Keratinocyte (primary cell): ENCODE results near the gene PRR19. TPM values are rescaled to one million over a fixed set of nuclear protein-coding genes. Genes with fewer than 3 reads are reported as not detected.

ENCODE experiments used
- DNase-seq: peaks from one replicate; pipeline ENCODE4 v3.0.0-alpha.2; 2011; ENCODE audit warnings: low read depth, missing footprints, low spot score
- FAIRE-seq: peaks from 2 replicates; lab custom pipeline; 2011; peaks lifted over from hg19 to GRCh38; lab: Jason Lieb, UNC
- H2AFZ ChIP-seq: 2 replicates; pipeline ENCODE4 v1.6.0; 2012; ENCODE audit warnings: low read length, control low read depth, inconsistent platforms; ENCODE audit not compliant: control insufficient read depth
- H3K27ac ChIP-seq: 2 replicates; pipeline ENCODE4 v1.5.1; 2011; ENCODE audit warnings: low read length; ENCODE audit not compliant: control insufficient read depth, insufficient read depth
- H3K27me3 ChIP-seq: 3 replicates; pipeline ENCODE4 v1.6.0; 2011; ENCODE audit warnings: low read length; ENCODE audit not compliant: control insufficient read depth, insufficient read depth; ENCODE audit errors: extremely low read depth
- H3K36me3 ChIP-seq, 2 experiments: 2 replicates in 1 of 2; 3 replicates in 1 of 2; pipeline ENCODE4 v1.5.1; 2011; ENCODE audit warnings: low read length in 2 of 2, mild to moderate bottlenecking in 1 of 2; ENCODE audit not compliant: control insufficient read depth in 2 of 2, insufficient read depth in 2 of 2; ENCODE audit errors: extremely low read depth in 1 of 2
- H3K4me1 ChIP-seq: 3 replicates; pipeline ENCODE4 v1.5.1; 2011; ENCODE audit warnings: low read length; ENCODE audit not compliant: control insufficient read depth, insufficient read depth; ENCODE audit errors: extremely low read depth
- H3K4me2 ChIP-seq: 3 replicates; pipeline ENCODE4 v1.6.0; 2011; ENCODE audit warnings: low read depth, low read length; ENCODE audit not compliant: control insufficient read depth, insufficient read depth; ENCODE audit errors: extremely low read depth
- H3K4me3 ChIP-seq, 3 experiments: fragments of 200-600 bp in 1 of 3; sonication (generic) in 1 of 3; 2 replicates in 2 of 3; 3 replicates in 1 of 3; pipeline ENCODE4 v1.5.1; 2011 to 2016; ENCODE audit warnings: low read length in 3 of 3, mild to moderate bottlenecking in 3 of 3, control low read depth in 2 of 3, inconsistent platforms in 1 of 3, low read depth in 1 of 3, mixed read lengths in 1 of 3, mixed run types in 1 of 3, moderate library complexity in 1 of 3; ENCODE audit not compliant: control insufficient read depth in 2 of 3, insufficient read depth in 2 of 3; ENCODE audit errors: extremely low read depth in 1 of 3
- H3K79me2 ChIP-seq: 2 replicates; pipeline ENCODE4 v1.6.0; 2012; ENCODE audit warnings: low read length; ENCODE audit not compliant: control insufficient read depth, insufficient read depth
- H3K9ac ChIP-seq: 3 replicates; pipeline ENCODE4 v1.6.0; 2011; ENCODE audit warnings: low read length; ENCODE audit not compliant: control insufficient read depth, insufficient read depth; ENCODE audit errors: extremely low read depth
- H3K9me1 ChIP-seq: 3 replicates; pipeline ENCODE4 v1.6.0; 2011; ENCODE audit warnings: low read length; ENCODE audit not compliant: control insufficient read depth, insufficient read depth; ENCODE audit errors: extremely low read depth
- H3K9me3 ChIP-seq: 2 replicates; pipeline ENCODE4 v1.5.1; 2012; ENCODE audit warnings: low read depth, low read length; ENCODE audit not compliant: control insufficient read depth
- H4K20me1 ChIP-seq: 3 replicates; pipeline ENCODE4 v1.6.0; 2011; ENCODE audit warnings: low read length; ENCODE audit not compliant: control insufficient read depth, insufficient read depth; ENCODE audit errors: extremely low read depth
- EZH2 ChIP-seq: IDR thresholded peaks from one replicate; pipeline ENCODE4 v1.6.1; 2012; ENCODE audit warnings: inconsistent platforms, mild to moderate bottlenecking, low read length, moderate library complexity
- dilution Hi-C: fragments of 300-500 bp; cut with MboI; formaldehyde crosslinking; loops from one replicate; pipeline ENCODE4 v1.7.0; 2020; ENCODE audit warnings: low sequenced_read_pairs; ENCODE audit not compliant: extremely low pct_ligation_motif_present
- polyA plus RNA-seq, 5 experiments: library from polyadenylated mRNA; depleted of rRNA in 3 of 5; stranded (reverse) in 3 of 5; stranded (forward) in 1 of 5; unstranded in 1 of 5; fragments of >200 nt; gene quantifications; 1 replicate in 1 of 5; 2 replicates in 3 of 5; 3 replicates in 1 of 5; pipeline versions ENCODE4 v1.2.1 to v1.2.3, GENCODE V29; 2011 to 2012; ENCODE audit warnings: missing spikeins in 2 of 5, low read depth in 1 of 5, low replicate concordance in 1 of 5
- TF ChIP-seq, protein P1 (sequence below), 3 experiments: IDR thresholded peaks in 1 of 3; conservative IDR thresholded peaks in 1 of 3; optimal IDR thresholded peaks in 1 of 3; 2 replicates in 2 of 3; 3 replicates in 1 of 3; pipeline versions ENCODE3 to v1.5.1; 2011; ENCODE audit warnings: low read length in 3 of 3, mild to moderate bottlenecking in 3 of 3, moderate library complexity in 2 of 3, control low read depth in 1 of 3, inconsistent platforms in 1 of 3; ENCODE audit not compliant: insufficient read depth in 2 of 3; ENCODE audit errors: extremely low read depth in 1 of 3

PRR19 gene
- polyA plus RNA-seq, 1 donor (not counting 4 experiments of a cell fraction or from before 2014, with no cell fraction given), result 0.25 TPM

DNA sequence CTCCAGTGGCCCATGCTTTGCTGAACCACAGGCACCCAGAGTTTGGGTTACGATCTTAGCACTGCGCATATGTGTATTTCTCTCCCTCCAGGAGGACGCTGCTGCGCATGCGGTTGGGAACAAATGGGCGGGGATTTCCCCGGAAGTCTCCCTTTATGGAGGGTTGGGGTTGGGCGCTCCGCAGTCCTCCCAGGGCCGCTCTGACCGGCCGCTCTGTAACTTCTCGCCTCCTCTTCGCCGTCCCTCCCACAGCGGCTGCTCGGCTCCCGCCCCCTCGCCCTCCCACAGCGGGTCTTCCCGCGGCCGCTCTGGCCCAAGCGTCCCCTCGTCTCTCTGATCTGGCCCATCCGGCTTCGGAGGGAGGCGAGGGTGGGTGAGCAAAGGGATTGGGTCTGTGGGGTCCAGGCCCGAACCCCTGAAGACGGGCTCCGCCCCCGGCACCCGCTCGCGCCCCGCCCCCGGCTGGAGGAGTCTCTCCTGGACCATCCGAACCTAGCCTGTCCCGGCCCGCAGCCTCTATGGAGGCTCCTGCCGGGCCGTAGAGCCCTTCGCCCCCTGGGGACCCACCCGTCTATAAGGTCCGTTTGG, 23.5 kb downstream of the PRR19 start, which contains the start of gene MEGF8:
MEGF8 (plus strand) TSS at position 328 of the 588 bp plus-strand sequence. CDS start 609 bp downstream, outside the sequence.
- no peaks in the 10 kb centered on the region for H3K36me3 ChIP-seq
- H3K4me3 ChIP-seq, result peak within 1 kb of the TSS; percentile 80 to 97 (median 89)
- H3K4me2 ChIP-seq, result peak within 1 kb of the TSS; percentile 90
- peaks cover 17% of the 10 kb centered on the region for H3K79me2 ChIP-seq
- peak within 1 kb of the TSS; percentile 93 for H2AFZ ChIP-seq
- TF ChIP-seq EZH2, result no peak
- TF ChIP-seq, protein P1, sequence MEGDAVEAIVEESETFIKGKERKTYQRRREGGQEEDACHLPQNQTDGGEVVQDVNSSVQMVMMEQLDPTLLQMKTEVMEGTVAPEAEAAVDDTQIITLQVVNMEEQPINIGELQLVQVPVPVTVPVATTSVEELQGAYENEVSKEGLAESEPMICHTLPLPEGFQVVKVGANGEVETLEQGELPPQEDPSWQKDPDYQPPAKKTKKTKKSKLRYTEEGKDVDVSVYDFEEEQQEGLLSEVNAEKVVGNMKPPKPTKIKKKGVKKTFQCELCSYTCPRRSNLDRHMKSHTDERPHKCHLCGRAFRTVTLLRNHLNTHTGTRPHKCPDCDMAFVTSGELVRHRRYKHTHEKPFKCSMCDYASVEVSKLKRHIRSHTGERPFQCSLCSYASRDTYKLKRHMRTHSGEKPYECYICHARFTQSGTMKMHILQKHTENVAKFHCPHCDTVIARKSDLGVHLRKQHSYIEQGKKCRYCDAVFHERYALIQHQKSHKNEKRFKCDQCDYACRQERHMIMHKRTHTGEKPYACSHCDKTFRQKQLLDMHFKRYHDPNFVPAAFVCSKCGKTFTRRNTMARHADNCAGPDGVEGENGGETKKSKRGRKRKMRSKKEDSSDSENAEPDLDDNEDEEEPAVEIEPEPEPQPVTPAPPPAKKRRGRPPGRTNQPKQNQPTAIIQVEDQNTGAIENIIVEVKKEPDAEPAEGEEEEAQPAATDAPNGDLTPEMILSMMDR (optimal IDR thresholded peaks at IDR 0.05 in 1 of 3, IDR thresholded peaks at IDR 0.05 in 1 of 3, conservative IDR thresholded peaks at IDR 0.05 in 1 of 3; ENCODE audit: extremely low read depth in 1 of 3, insufficient read depth in 2 of 3, low read length in 3 of 3), result peak; percentile 89 to 96 (median 90)
- DNase-seq (peak; percentile 95), FAIRE-seq (peak; percentile 94)
- H4K20me1 ChIP-seq, result no peaks in the 10 kb centered on the region
- no peaks in the 10 kb centered on the region for H3K9me1 ChIP-seq
- dilution Hi-C loops, result no loop called here
- H3K27ac ChIP-seq, result peak within 1 kb of the TSS; percentile 56
- peaks cover 14% of the 10 kb centered on the region for H3K4me1 ChIP-seq
- H3K9ac ChIP-seq, result peak within 1 kb of the TSS; percentile 79
- H3K9me3 ChIP-seq, result no peaks in the 10 kb centered on the region
- H3K27me3 ChIP-seq, result peaks cover 22% of the 10 kb centered on the region

DNA sequence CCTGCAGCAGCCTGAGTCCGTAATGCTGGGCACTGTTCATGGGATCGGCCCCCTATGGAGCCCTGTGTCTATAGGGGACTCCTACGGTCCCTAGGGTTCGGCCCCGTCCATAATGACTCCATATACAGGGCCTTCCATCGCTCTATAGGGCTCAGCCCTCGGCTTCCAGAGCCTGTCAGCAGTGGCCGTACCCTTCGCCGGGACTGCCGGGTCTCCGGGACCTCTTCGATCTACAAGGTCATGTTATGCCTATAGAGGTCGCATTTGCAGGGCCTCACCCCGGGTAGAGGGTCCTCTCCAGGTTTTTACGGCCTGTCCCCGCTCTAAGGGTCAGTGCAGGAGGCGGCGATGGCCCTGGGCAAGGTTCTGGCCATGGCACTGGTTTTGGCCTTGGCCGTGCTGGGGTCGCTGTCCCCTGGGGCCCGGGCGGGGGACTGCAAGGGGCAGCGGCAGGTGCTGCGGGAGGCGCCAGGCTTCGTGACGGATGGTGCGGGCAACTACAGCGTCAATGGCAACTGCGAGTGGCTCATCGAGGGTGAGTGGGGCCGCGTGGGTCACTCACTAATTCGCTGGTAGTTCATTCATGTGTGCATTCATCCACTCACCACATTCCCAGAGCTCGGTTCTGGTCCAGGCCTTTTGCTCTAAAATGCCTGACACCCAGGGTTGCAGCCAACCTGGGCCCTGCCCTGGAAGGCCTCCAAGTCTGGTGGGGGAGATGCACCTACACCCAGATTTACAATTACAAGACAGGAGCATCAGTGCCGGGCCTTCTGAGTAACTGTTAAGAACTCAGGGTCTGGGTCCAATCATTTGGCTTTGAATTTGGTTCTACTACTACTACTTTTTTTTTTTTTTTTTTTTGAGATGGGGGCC, 24.2 kb downstream of the PRR19 start:
- peaks cover 14% of the 10 kb centered on the region for H3K4me1 ChIP-seq
- H3K27ac ChIP-seq, result peak overlapping the region; percentile 56
- H3K4me2 ChIP-seq, result peak overlapping the region; percentile 90
- H3K9ac ChIP-seq, result peak overlapping the region; percentile 79
- no peaks in the 10 kb centered on the region for H3K9me3 ChIP-seq
- peaks cover 22% of the 10 kb centered on the region for H3K27me3 ChIP-seq
- H3K36me3 ChIP-seq, result no peaks in the 10 kb centered on the region
- H3K79me2 ChIP-seq, result peaks cover 17% of the 10 kb centered on the region
- H4K20me1 ChIP-seq, result no peaks in the 10 kb centered on the region
- TF ChIP-seq, protein P1 (optimal IDR thresholded peaks at IDR 0.05 in 1 of 3, IDR thresholded peaks at IDR 0.05 in 1 of 3, conservative IDR thresholded peaks at IDR 0.05 in 1 of 3; ENCODE audit: extremely low read depth in 1 of 3, insufficient read depth in 2 of 3, low read length in 3 of 3), result peak; percentile 2 to 20 (median 11)
- no peak for TF ChIP-seq EZH2
- DNase-seq, result no peak
- peak overlapping the region; percentile 93 for H2AFZ ChIP-seq
- H3K4me3 ChIP-seq, result peak overlapping the region; percentile 80 to 97 (median 89)
- no peaks in the 10 kb centered on the region for H3K9me1 ChIP-seq
- dilution Hi-C loops, result no loop called here
- no peak for FAIRE-seq
